Stimulated activated CD8-positive, alpha-beta memory T cell treated with anti-CD3 and anti-CD28 coated beads, Interleukin-12 subunit alpha, Interleukin-12 subunit beta, amount 100 ng/mL, for 24 hours (primary cell): ENCODE data around the gene IFNGR2.
"Not testable (repeated sequence)": the region's sequence is repeated elsewhere in the genome, so short reads cannot be mapped to it uniquely, and the experiment has no call there.

Source experiments
- DNase-seq: peaks from one replicate; pipeline ENCODE4 v3.0.0-alpha.2; 2020; ENCODE audit errors: extremely low read depth

IFNGR2 gene

DNA sequence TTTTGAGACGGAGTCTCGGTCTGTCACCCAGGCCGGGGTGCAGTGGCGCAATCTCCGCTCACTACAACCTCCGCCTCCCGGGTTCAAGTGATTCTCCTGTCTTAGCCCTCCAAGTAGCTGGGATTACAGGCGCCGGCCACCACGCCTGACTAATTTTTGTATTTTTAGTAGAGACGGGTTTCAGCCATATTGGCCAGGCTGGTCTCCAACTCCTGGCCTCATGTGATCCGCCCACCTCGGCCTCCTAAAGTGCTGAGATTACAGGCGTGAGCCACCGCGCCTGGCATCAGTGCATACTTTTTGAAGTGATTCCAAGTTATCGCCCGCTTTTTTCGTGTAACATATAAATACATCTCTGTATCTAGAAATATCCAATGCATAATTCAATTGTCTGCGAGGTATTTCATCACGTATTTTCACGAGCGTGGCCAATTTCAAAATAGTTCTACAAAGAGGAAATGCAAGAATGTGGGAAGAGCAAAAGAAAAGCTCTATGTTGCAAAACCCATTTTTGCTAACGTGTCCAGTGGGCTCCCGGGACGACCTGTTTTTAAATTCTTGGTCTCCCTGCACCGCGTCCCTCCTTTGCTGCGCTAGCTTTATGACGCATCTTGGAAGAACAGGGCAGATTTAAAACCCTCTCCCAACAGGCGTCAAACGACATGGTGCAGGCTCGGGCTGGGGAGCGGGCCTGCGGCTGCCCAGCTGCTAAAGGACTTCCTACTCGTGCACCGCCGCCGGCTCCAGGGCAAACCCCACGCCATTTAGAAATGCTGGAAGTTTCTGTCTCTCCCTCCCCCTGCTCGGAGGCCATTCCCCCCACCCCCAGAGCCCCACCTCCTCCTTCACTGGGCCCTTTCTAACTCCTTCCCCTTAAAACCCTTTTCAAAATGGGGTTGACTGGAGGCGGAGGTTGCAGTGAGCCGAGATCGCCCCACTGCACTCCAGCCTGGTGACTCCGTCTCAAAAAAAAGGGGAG lies 923 bp upstream of the IFNGR2 start:
- DNase-seq: no peak

DNA sequence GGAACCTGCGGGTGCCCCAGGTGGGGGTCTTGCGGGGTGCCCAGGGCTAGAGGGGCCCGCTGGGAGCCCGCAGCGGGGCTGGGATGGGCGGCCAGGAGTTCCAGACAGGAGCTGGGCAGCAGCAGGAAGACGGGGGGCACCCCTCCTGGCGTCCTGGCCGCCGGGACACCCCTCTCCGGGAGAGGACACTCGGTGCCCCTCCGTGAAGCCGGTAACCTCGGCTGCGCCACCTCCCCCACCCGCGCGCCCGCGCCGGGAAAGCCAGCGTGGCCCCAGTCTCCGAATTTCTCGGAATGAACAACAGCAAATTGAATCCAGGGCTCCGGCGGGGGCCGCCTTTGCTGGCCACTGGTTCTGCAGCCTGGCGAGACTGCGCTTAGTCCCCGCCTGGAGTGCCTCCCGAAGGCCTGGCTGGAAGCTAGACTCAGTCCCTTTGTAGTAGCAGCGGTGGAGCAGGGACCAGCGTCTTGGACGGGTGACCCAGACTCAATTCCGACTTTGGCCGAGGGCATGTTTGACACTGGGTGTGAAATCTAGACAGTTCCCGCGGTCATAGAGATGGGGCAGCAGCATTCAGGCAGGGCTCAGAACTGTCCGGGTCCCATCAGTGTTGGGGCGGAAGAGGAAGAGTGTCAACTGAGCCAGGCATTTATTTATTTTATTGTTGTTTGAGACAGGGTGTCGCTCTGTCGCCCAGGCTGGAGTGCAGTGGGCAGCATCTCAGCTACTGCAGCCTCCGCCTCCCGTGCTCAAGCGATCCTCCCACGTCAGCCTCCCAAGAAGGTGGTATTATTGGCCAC lies 773 bp downstream of the IFNGR2 start:
- DNase-seq: no peak

DNA sequence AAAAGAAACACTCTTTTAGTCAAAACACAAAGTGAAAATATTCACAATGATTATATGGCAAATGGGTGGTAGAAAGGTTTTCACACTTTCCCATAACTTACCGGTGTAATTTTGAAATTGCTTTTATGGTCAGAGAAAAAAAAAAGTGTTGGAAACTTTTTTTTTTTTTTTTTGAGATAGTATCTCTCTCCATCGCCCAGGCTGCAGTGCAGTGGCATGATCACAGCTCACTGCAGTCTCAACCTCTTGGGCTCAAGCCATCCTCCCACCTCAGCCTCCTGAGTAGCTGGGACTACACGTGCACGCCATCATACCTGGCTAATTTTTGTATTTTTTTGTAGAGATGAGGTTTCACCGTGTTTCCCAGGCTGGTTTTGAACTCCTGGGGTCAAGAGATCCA lies 3.3 kb downstream of the IFNGR2 start:
- no peak for DNase-seq

DNA sequence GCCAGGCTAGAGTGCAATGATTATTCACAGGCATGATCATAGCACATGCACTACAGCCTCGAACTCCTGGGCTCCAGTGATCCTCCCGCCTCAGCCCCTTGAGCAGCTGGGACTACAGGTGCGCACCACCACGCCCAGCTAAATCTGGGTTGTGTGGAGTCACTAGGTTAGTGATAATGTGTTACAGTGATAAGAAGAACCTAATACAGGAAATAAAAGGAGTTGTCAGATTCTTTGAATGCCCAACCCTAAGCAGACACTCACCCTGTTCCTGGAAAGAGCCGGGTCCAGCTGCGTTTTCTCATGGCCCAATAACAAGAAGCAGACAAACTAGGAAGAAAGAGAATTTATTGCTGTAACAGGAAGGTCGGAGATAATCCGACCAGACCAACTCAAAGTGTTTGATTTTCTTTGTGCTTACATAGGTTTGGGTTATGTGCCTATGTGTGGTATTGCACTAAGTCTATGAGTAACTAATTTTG lies 8.8 kb downstream of the IFNGR2 start:
- DNase-seq: no peak

DNA sequence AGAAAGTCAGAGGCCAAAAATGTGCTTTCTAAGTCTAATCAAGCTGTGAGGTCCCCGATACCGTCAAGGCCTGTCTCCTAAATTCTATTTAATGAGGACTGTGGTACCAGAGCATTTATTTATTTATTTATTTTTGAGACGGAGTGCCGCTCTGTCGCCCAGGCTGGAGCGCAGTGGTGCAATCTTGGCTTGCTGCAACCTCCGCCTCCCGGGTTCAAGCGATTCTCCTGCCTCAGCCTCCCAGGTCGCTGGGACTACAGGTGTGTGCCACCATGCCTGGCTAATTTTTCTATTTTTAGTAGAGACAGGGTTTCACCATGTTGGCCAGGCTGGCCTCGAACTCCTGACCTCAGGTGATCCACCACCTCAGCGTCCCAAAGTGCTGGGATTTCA lies 9.2 kb downstream of the IFNGR2 start:
- DNase-seq: not testable (repeated sequence)

DNA sequence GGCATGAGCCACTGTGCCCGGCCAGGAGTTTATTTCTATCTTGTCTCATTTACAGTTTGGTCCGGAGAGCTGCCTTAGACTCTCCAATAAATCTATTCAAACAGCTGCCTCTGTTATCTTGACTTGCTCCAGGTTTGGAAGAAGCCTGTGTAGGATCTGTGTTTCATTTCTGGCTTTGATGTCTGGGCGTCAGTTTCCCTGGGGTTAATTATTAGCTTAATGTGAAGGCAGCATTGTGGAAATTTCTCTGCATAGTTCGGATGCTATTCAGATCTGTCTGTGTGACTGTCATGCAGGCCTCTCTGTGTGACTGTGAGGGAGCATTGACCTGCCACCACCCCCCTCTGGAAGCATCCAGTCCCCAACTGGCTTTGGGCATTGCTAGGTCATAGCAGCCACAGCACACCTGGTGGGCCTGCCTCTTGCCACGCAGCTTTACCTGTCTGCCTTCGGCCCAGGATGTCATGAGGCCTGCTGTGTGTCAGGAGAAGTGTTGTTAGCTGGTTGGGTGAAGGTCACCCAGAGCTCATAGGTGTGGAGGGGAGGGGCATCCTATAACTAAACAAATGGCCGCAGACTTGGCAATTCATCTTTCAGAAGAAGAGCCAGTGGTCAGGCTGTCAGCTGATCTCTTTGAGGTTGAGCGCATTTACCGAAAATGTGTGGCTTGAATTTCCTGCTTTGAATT lies 9.8 kb downstream of the IFNGR2 start:
- no peak for DNase-seq

DNA sequence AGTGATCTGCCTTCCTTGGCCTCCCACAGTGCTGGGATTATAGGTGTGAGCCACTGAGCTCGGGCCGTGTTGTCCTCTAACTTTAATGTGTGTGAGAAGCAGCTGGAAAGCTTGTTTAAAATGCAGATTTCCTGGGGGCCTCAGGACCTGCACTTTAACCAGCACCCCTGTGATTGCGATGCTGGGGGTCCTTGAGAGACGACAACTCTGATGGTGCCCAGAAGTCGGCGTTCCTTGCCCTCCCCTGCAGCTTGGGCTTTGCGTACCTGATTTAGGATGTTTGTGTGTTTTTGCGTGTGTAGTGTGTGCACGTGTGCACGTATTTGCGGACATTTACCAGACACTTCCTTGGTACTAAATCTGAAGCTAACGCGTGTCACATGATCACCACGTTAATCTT lies 10.9 kb downstream of the IFNGR2 start:
- no peak for DNase-seq

DNA sequence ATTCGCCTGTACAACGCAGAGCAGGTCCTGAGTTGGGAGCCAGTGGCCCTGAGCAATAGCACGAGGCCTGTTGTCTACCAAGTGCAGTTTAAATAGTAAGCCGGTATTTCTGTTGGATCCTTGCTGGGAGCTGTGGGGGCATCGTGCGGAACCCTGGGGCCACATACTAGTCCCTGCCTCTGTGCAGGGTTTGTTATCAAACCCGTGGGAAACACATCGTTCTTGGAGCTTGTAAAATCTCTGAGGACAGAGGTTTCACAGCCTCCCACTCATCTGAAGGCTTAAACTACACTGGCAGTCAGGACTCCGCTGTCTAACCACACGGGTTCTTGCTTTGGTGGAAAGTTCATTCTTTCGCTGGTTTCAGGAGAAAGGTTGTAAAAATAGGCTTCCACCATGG lies 11.7 kb downstream of the IFNGR2 start:
- DNase-seq: no peak

DNA sequence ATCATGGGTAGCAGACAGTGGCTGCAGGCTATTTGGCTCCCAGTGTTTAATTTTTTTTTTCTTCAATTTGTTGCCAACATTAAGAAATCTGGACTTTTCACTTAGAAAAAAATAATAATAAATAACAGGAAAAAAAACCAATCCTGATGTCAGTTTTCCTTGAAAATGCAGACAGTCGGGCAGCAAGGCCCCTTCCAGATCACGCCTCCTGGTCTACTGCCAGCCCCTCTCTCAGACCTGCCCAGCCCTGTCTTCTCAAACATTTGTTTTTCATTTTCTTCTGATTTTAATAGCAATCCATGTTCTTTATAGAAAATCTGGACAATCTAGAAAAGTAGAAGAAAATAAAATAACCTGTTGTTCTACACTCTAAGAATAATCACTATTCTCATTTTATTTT lies 15.5 kb downstream of the IFNGR2 start:
- no peak for DNase-seq

DNA sequence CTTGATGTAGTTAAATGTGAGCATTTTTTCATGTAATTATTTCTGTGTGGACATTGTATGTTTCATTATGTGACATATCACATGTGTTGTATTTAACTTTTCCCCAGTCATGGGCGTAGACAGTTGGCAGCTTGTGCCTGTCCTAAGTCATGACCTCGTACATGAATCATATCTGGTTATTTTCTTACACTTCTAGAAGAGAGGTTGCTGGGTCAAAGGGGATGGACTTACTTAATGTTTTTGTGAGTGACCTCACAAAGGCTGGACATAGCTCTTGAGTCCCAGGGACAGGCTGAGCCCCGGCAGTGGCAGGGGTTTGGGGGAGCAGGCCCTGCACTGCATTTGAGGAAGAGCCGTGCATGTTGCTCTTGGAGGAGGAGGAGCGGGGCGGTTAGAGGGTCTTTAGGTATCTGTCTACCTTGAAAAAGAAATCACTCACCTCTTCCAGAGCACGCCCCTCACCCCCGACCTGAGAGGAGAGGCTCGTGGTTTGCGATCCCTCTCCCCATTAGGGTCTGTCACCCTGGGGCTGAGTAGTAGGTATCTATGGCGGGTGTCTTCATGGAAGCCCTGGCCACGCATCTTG lies 16.4 kb downstream of the IFNGR2 start:
- no peak for DNase-seq

DNA sequence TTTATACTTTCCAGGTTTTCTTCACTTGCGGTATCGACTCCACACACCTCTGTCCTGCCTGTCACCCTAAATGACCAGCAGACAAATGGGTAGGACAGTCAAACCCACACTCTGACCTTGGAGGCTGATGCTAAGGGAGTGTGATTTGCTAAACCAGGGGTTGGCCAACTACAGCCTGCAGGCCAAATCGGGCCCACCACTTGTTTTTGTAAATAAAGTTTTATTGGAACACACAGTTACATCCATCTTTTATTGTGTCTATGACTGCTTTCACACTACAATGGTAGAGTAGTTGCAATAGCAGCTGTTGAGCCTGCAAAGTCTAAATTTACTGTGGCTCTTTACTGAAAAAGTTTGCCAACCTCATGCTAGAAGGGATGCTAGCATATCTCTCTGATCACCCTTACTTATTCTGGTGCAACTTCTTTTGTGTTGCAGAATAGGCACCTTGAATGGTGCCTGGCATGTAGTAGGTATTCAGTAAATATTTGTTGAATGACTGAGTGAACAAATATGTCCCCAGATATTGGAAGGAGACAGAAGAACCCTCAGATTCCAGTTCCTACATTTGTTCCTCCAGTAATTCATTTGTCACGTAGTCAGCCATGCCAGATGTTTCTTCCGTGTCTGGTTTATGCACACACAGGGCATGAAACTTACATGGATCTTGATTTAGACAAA lies 18.6 kb downstream of the IFNGR2 start:
- DNase-seq: no peak

DNA sequence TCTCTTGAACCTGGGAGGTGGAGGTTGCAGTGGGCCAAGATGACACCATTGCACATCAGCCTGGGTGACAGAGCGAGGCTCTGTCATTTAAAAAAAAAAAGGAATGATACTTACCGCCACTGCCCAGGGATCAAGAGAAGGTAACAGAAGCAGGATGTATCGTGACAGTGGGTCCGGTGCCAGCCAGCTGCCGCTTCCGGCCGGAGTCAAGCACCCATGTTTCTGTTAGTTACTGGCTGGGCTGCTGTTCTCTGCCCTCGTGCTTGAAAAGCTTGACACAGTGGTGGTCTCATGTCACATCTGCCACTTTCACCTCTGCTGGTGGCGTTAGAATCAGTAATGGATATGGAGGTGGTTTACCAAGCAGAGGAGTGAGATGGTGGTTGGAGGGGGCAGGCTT lies 21.0 kb downstream of the IFNGR2 start:
- DNase-seq: no peak

DNA sequence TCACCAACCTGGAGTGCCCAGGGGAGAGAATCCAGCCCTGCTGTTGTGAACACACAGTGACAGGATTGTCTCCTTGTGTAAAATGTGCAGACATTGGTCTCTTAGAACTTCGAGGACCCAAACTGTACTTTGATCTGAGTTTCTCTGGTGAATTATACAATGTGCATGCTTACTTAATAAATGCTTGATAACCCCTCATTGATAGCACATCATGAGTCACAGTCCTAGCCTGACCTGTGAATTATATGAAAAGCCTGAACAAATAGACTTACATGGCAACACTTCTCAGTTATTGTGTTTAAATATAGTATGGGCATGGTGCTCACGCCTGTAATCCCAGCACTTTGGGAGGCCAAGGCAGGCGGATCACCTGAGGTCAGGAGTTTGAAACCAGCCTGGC lies 22.6 kb downstream of the IFNGR2 start:
- DNase-seq: no peak

DNA sequence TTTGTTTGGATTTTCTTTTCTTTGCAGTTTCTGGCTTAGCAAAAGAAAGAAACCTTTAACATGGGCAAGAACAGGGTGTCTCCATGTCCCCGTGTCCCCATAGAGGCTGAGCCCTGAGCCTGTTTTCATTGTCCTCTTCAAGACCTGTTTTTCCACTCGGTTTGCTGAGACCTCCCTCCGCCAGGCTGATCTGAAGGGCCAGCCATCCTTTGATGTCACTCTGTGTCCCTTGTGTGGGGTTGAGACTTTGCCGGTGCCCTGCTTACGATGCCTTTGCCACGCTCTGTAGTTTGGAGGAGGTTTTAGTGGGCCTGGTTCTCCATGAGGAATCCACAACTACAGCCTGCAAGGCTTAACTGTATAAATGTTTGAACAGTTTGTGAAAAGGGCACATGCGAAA lies 23.8 kb downstream of the IFNGR2 start:
- DNase-seq: no peak

DNA sequence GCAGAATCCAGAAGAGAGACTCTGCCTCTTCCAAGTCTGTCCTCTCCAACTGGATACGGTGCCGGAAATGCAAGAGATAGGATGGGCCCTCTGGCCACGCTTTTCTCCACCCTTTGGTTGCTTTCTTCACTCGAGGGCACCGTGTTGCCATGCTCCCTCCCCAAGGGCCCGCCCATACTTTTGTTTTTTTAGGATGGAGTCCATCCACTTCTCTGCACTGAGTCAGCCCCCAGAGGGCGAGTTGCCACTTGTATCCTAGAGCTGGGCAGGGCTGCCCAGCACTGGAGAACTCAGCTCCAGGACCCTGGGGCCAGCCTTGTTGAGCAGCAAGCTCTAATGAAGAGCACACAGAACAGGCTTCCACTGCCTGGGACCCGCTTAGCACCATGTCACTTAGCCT lies 25.5 kb downstream of the IFNGR2 start:
- no peak for DNase-seq

DNA sequence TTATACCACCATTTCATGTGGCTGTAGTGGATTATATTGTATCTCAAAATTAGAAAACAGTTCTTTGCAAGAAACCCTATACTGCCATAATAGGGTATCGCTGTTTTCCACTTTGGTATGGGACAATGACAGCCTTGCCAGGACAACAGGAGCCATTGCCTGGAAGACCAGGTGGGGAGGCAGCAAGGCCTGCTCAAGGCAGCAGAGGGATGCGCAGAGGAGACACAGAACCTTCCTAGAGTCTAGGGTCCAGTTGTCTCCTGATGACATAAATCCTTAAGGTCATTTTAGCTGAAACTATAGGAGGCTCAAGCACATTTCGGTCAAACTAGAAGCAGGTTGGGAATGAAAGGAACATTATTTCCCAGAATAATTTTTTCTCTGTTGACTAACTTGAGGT lies 27.6 kb downstream of the IFNGR2 start:
- no peak for DNase-seq

DNA sequence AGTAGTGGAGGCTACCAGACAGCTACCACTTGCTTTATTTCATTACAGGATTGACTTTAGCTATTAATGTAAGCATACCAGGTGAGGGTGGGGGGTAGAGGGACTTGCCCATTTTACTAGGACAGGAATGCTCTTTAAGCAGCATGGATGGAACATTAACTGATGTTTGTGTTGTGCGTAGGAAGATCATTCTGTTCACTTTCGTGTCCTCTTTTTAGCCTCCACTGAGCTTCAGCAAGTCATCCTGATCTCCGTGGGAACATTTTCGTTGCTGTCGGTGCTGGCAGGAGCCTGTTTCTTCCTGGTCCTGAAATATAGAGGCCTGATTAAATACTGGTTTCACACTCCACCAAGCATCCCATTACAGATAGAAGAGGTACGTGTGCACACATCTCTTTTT lies 29.3 kb downstream of the IFNGR2 start:
- no peak for DNase-seq

DNA sequence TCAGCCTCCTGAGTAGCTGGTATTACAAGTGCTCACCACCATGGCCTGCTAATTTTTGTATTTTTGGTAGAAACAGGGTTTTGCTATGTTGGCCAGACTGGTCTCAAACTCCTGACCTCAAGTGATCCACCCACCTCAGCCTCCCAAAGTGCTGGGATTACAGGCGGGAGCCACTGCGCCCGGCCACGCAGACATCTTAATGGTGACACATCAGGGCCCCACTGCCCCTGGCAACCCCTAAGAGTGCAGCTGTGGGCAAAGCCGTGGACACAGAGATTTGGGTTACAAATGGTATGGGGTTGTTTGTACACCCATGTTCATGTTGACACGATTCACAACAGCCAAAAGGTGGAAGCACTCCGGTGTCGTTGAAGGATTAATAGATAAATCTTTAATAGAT lies 29.8 kb downstream of the IFNGR2 start:
- no peak for DNase-seq

DNA sequence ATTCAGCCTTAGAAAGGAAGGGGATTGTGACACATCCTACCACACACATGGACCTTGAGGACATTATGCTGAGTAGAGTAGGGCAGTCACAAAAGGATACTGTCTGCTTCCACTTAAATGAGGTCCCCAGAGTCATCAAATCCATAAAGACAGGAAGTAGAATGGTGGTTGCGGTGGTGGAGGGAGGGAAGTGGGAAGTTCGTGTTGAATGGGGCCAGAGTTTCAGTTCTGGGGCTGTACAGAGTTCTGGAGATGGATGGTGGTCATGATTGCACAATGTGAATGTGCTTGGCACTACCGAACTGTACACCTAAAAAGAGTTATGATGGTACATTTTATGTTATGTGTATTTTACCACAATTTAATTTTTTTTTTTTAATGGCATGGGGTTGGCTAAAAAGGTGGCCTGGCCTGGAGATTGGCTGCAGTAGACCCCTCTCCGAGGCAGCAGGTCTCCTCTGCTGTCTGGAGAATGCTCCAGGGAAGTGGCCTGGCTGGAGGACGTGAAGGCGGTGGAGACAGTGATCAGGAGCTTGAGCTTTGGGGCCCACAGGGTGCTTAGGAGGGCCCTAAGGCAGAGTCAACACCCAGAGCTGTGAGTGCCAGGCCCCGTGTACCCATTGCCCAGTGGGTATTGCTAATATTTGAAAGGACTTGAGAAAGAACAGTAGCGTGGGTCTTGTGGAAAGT lies 30.4 kb downstream of the IFNGR2 start:
- DNase-seq: no peak

DNA sequence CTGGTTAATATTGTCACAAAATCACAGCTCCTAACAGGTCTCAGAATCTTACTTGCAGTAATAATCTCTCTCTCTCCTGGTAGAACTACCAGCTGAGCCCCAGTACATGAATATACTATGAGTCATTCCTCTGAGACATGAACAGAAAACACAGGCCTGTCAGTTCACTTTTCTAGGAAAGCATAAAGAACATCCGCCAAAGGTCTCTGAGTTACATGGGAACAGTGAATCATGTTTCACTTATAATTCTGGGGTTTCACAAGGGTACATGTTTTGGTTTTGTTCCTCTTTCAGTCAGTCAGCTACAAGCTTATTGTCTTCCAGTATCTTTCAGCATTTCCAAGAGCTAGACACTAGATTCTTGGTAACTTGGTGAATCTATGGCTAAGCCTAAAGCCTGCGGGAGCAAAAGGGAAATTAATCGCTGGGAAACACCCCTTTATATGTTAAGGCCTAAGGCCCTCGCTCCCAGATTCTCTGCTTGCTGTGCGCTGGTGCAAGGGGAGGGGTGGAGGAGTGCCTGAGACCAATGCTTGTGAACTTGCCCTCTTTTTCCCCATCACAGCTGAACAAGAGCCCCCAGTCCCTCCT lies 31.7 kb downstream of the IFNGR2 start:
- no peak for DNase-seq
